HCT116 (cell line): ENCODE measurements around the gene DIPK1B.

Source experiments
- POLR2A ChIP-seq: IDR thresholded peaks from 2 replicates; pipeline ENCODE4 v1.7.0; 2011; ENCODE audit warnings: borderline replicate concordance; ENCODE audit not compliant: insufficient read depth, insufficient read length; ENCODE audit errors: extremely low read depth
- RAD21 ChIP-seq: IDR thresholded peaks from 2 replicates; pipeline ENCODE4 v1.6.1; 2012; ENCODE audit warnings: low read depth, mild to moderate bottlenecking
- TF ChIP-seq, protein P1 (sequence below), 3 experiments: fragments of 200-600 bp in 1 of 3; sonication (generic) in 1 of 3; IDR thresholded peaks in 2 of 3; conservative IDR thresholded peaks in 1 of 3; 2 replicates each; pipeline ENCODE4 v1.5.1; 2012 to 2017; ENCODE audit warnings: low read depth in 2 of 3, low read length in 2 of 3, antibody characterized with exemption in 1 of 3, borderline replicate concordance in 1 of 3, control low read depth in 1 of 3, mild to moderate bottlenecking in 1 of 3, mixed read lengths in 1 of 3, mixed run types in 1 of 3, moderate library complexity in 1 of 3; ENCODE audit not compliant: insufficient read depth in 1 of 3

DNA sequence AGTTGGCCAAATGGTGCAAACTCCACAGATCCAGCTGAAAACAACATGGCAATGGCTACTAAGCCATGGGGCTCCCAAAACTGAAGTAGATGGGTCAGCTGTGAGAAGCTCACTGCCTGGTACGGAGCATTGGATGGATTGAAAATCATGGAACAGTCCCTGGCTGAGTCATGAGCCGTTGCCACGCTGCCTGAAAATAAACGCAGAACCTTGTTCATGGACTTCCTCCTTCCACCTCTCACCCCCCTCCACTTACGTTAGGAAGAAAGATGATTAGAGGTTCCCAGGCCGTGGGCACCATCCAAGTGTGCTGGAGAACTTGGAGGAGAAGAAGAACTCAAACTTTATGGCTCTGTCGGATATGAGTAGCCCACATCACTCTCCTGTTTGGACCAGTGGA is 6.8 kb upstream of the DIPK1B start:
- TF ChIP-seq, protein P1, sequence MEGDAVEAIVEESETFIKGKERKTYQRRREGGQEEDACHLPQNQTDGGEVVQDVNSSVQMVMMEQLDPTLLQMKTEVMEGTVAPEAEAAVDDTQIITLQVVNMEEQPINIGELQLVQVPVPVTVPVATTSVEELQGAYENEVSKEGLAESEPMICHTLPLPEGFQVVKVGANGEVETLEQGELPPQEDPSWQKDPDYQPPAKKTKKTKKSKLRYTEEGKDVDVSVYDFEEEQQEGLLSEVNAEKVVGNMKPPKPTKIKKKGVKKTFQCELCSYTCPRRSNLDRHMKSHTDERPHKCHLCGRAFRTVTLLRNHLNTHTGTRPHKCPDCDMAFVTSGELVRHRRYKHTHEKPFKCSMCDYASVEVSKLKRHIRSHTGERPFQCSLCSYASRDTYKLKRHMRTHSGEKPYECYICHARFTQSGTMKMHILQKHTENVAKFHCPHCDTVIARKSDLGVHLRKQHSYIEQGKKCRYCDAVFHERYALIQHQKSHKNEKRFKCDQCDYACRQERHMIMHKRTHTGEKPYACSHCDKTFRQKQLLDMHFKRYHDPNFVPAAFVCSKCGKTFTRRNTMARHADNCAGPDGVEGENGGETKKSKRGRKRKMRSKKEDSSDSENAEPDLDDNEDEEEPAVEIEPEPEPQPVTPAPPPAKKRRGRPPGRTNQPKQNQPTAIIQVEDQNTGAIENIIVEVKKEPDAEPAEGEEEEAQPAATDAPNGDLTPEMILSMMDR (IDR thresholded peaks at IDR 0.05 in 2 of 3, conservative IDR thresholded peaks at IDR 0.05 in 1 of 3; ENCODE audit: borderline replicate concordance in 1 of 3, insufficient read depth in 1 of 3, low read depth in 2 of 3, low read length in 2 of 3) = no peak
- TF ChIP-seq RAD21 = no peak
- no peak for TF ChIP-seq POLR2A
